ENCODE results near the gene LIMS2. TPM values are rescaled to one million over a fixed set of nuclear protein-coding genes. Genes with fewer than 3 reads are reported as not detected.

LIMS2 gene
- total RNA-seq, 6 donors from 2014 or later = 33.6 to 169 (median 109) TPM

- no peaks in the 10 kb centered on the region for H3K9me3 ChIP-seq
- no peak for ATAC-seq (ENCODE audit: low FRiP score in 2 of 2)
- peaks cover 0 to 8% (median 0%) of the 10 kb centered on the region in 4 donors for H3K36me3 ChIP-seq
- 84 to 86% methylated on average over 7 to 8 of the region's 8 CpGs for WGBS, 2 donors
- no peak for TF ChIP-seq CTCF (IDR thresholded peaks at IDR 0.05)
- TF ChIP-seq POLR2A (IDR thresholded peaks at IDR 0.05) = no peak
- no peak for TF ChIP-seq POLR2AphosphoS5 (IDR thresholded peaks at IDR 0.05)
- no peak for TF ChIP-seq EP300 (IDR thresholded peaks at IDR 0.05)
- peak overlapping the region; percentile 81 to 89 (median 86) for H3K27ac ChIP-seq
- H3K4me1 ChIP-seq = peaks cover 28 to 52% (median 38%) of the 10 kb centered on the region in 4 donors
- H3K27me3 ChIP-seq = peaks cover 0 to 6% (median under 1%) of the 10 kb centered on the region in 4 donors
- DNase-seq = peak in 1 of 2 donors; percentile 7
- peak overlapping the region in 1 of 4 donors; percentile 47 for H3K4me3 ChIP-seq
Measured at GRCh38 chr2:127665267-127665893, 9.9 kb downstream of the LIMS2 start.

GRCh38 chr2:127664895-127665225, 10.5 kb downstream of the LIMS2 start:
- ATAC-seq (ENCODE audit: low FRiP score in 2 of 2) (no peak), DNase-seq (no peak)
- TF ChIP-seq CTCF (IDR thresholded peaks at IDR 0.05) = no peak
- no peak for TF ChIP-seq POLR2AphosphoS5 (IDR thresholded peaks at IDR 0.05)
- no peak for TF ChIP-seq POLR2A (IDR thresholded peaks at IDR 0.05)
- TF ChIP-seq EP300 (IDR thresholded peaks at IDR 0.05) = no peak
- Histone ChIP-seq H3K27ac (peak overlapping the region; percentile 81 to 89 (median 86)), H3K27me3 (peaks cover 0 to 6% (median under 1%) of the 10 kb centered on the region in 4 donors), H3K36me3 (peaks cover 0 to 8% (median 0%) of the 10 kb centered on the region in 4 donors), H3K9me3 (no peaks in the 10 kb centered on the region), H3K4me3 (peak overlapping the region in 3 of 4 donors; percentile 33 to 47 (median 45)), H3K4me1 (peaks cover 30 to 55% (median 42%) of the 10 kb centered on the region in 4 donors)
- WGBS, 2 donors = 76 to 80% methylated on average over 5 to 6 of the region's 6 CpGs

- DNase-seq (peak; percentile 21 to 88), ATAC-seq (ENCODE audit: low FRiP score in 2 of 2) (peak in 1 of 2 donors; percentile 3)
- Histone ChIP-seq H3K4me1 (peaks cover 32 to 60% (median 43%) of the 10 kb centered on the region in 4 donors), H3K27ac (peak overlapping the region; percentile 81 to 89 (median 86)), H3K36me3 (peaks cover 0 to 8% (median 0%) of the 10 kb centered on the region in 4 donors), H3K27me3 (peaks cover 0 to 6% (median under 1%) of the 10 kb centered on the region in 4 donors), H3K4me3 (peak overlapping the region in 3 of 4 donors; percentile 33 to 47 (median 45)), H3K9me3 (no peaks in the 10 kb centered on the region)
- 6 to 16% methylated on average over 3 to 10 of the region's 69 CpGs for WGBS, 2 donors
- TF ChIP-seq POLR2AphosphoS5 (IDR thresholded peaks at IDR 0.05) (no peak), POLR2A (IDR thresholded peaks at IDR 0.05) (peak in 2 of 4 donors; percentile 38 to 41), CTCF (IDR thresholded peaks at IDR 0.05) (peak in 1 of 6 experiments; percentile 13), EP300 (IDR thresholded peaks at IDR 0.05) (no peak)
Measured at GRCh38 chr2:127664065-127664894, 11.1 kb downstream of the LIMS2 start.

- DNase-seq (no peak), ATAC-seq (ENCODE audit: low FRiP score in 2 of 2) (no peak)
- peaks cover 35 to 67% (median 49%) of the 10 kb centered on the region in 4 donors for H3K4me1 ChIP-seq
- 70 to 77% methylated on average over 4 to 5 of the region's 6 CpGs for WGBS, 2 donors
- peaks cover 0 to 6% (median under 1%) of the 10 kb centered on the region in 4 donors for H3K27me3 ChIP-seq
- H3K9me3 ChIP-seq = no peaks in the 10 kb centered on the region
- peaks cover 0 to 12% (median 0%) of the 10 kb centered on the region in 4 donors for H3K36me3 ChIP-seq
- TF ChIP-seq POLR2AphosphoS5 (IDR thresholded peaks at IDR 0.05) (no peak), EP300 (IDR thresholded peaks at IDR 0.05) (no peak), POLR2A (IDR thresholded peaks at IDR 0.05) (no peak), CTCF (IDR thresholded peaks at IDR 0.05) (no peak)
- H3K4me3 ChIP-seq = peak overlapping the region in 3 of 4 donors; percentile 33 to 47 (median 45)
- peak overlapping the region; percentile 81 to 89 (median 86) for H3K27ac ChIP-seq
Measured at GRCh38 chr2:127663566-127664064, 11.7 kb downstream of the LIMS2 start.

Measured in upper lobe of left lung (tissue), 6 donors.